HG02571 (cell line): Measurements from ENCODE around the gene KIF26B.
"Not testable (repeated sequence)": the region's sequence is repeated elsewhere in the genome, so short reads cannot be mapped to it uniquely, and the experiment has no call there.

Experiments
- ATAC-seq: cut with Tn5 transposase; IDR thresholded peaks from one replicate; pipeline ENCODE4 v1.9.1; 2021; ENCODE audit warnings: mild to moderate bottlenecking, moderate library complexity; ENCODE audit not compliant: unreplicated experiment

KIF26B gene

GRCh38 chr1:245687636-245688535 lies 533.1 kb downstream of the KIF26B start:
- no peak for ATAC-seq

DNA sequence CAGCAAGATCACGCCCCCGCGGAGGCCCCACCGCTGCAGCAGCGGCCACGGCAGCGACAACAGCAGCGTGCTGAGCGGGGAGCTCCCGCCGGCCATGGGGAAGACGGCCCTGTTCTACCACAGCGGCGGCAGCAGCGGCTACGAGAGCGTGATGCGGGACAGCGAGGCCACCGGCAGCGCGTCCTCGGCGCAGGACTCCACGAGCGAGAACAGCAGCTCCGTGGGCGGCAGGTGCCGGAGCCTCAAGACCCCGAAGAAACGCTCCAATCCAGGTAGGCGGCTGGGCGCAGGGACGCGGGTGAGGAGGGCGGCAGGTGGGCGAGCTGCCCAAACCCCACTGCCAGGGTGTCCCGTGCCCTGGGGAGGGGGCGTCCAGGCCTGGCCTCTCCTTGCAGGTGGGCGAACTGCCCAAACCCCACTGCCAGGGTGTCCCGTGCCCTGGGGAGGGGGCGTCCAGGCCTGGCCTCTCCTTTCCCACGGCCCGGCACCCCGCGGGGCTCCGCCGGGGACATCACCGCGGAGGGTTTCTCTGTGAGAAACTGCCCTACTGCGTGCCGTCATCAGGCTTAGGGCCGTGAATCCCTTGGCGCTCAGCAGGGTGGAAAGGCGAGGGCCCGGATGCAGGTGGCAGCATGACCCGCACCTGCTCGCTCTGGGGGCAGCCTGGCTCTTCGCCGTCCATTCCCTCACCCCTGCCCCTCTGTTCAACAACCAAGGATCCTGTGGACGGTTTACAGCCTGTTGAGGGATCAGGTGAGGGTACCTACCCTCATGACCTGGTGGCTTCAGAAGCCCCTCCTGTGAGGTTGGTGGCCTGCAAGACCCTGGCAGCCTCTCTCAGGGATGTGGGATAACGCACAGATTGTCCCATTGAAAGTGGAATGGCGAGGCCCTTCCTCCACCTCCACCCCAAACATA lies 534.0 kb downstream of the KIF26B start:
- no peak for ATAC-seq

DNA sequence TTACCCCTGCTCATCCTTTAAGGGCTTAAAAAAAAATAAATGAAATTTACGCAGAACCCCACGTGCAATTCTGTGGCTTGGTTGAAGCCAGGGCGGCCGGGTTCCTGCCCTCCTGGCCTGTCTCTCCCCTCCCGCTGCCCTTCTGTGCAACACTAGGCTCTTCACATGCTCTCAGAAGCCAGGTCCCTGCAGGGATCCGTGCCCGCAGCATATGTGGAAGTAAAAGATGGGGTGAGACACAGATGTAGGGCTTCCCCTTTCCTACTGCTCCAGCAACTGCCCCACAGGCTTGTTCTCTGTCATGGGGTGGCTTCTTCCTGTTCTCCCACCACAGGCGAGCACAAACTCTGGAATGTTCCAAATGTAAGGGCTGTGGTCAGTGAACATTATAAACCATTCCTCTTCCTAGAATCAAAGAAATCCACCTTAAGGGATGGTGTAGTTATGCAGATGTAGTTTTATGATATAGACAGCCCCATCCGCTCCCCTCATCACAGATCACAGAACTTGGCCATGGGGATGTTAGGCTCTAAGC lies 535.4 kb downstream of the KIF26B start:
- no peak for ATAC-seq

- no peak for ATAC-seq
Observed at GRCh38 chr1:245690946-245691541, 536.3 kb downstream of the KIF26B start.

- ATAC-seq, result no peak
Observed at GRCh38 chr1:245691897-245692296, 537.1 kb downstream of the KIF26B start.

- ATAC-seq, result no peak
Observed at GRCh38 chr1:245692318-245692717, 537.5 kb downstream of the KIF26B start.

GRCh38 chr1:245693116-245693793 lies 538.5 kb downstream of the KIF26B start:
- no peak for ATAC-seq

DNA sequence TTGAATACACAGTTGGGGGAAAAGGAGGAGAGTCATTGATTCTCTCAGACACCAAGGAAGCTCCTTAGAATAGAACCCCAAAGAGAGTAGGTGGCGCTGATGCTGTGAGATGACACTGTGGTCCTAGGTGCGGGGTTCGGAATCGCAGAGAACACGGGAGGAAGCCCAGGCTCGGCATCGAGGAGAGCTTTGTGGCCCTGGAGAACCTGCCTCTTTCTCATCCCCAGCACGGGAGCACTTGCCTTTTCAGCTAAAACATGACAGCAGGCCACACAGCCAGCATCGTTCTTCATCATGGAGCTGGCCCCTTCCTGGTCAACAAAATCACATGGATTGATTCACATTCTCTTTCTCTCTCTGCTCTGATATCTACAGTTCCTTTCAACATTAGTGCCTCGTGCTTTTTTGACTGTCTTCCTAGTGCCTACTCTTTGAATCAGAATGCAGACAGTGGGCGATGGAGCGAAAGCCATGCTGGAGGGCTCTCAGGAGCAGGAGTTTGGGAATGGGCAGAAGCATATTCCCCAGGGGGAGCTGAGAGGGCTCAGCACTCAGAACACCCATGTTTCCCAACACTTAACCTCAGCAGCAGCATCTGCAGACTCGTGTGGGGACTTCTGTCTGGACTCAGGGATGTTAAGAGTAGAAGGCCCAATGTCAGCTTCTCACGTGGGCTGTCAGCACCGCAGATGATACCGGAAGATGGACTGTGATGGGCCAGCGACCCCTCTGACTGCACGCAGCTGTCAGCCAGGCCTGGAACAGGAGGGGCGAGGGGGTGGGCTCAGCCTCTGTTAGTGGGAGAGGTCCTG lies 539.4 kb downstream of the KIF26B start:
- ATAC-seq, result no peak

- ATAC-seq, result no peak
Observed at GRCh38 chr1:245694753-245695195, 540.0 kb downstream of the KIF26B start.

DNA sequence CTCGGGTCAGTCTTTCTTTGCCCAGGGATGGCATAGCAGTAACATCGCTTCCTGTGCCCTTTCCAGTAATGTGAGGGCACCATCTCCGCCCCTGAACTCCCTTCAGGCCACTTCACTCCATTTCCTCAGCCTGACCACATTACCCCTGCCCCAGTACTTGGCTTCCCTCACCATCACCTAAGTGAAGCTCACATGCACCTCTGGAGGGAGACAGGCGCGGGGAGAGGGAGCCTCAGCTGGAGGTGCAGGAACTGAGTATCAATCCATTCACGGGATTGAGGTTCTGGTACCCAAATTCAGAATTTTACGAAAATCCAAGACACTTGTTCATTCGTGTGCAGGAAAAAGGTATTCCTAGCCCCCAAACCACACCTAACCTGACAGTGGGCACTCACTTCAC lies 540.4 kb downstream of the KIF26B start:
- no peak for ATAC-seq

- ATAC-seq, result not testable (repeated sequence)
Observed at GRCh38 chr1:245695701-245696100, 540.9 kb downstream of the KIF26B start.

GRCh38 chr1:245698116-245698515 lies 543.3 kb downstream of the KIF26B start:
- no peak for ATAC-seq

GRCh38 chr1:245698860-245699259 lies 544.1 kb downstream of the KIF26B start:
- ATAC-seq, result no peak

- ATAC-seq, result no peak
Observed at GRCh38 chr1:245700631-245701030, 545.8 kb downstream of the KIF26B start.

- ATAC-seq, result no peak
Observed at GRCh38 chr1:245701631-245702030, 546.8 kb downstream of the KIF26B start.

GRCh38 chr1:245702346-245702745 lies 547.6 kb downstream of the KIF26B start:
- ATAC-seq, result no peak

DNA sequence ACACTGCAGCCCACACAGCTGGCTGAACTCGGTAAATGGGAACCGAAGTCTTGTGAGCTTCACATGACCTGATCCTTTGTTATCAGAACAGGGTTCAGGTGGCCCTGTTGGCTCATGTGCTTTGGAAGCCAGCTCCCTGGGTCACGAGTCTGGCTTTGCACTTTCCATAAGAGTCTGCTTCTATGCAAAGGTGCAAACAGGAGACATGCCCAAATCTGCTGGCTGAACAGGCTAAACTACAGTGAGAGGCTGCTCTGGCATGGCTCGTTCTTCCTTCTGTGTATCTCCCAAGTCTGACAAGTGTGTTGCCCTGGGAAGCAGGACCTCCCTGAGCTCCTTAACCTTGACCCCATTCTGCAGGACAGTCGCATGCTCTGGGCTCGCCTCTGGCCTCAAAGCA lies 549.6 kb downstream of the KIF26B start:
- ATAC-seq, result no peak

GRCh38 chr1:245704765-245705164 lies 550.0 kb downstream of the KIF26B start:
- no peak for ATAC-seq

DNA sequence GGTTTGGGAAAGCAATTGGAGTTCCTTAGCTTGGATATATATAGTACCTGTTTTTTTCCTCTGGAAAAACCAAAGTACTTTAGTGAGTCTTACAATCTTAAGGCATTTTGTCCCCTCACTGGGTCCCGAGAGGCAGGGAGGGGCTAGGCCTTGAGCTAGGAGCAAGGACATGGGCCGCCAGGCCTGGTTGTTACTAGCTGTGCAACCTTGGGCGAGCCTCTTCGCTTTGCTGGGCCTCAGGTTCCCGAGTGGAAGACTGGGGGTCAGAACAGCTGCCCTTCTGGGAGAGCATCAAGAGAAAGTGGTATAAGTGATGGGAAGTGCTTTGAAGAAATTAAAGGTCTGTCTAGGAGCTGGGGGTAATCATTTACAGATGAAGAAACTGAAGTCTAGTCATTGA lies 553.2 kb downstream of the KIF26B start:
- no peak for ATAC-seq
